Ovary (tissue), 9 donors: ENCODE data around the gene ADCY6. TPM values are rescaled to one million over a fixed set of nuclear protein-coding genes. Genes with fewer than 3 reads are reported as not detected.

Experiments
- DNase-seq, 5 donors: peaks; one replicate each; pipeline ENCODE4 v3.0.0-alpha.2; 2019 to 2020
- H3K27ac ChIP-seq, 2 donors: fragments of 200-600 bp; one replicate each; pipeline versions ENCODE4 v1.5.1 to v1.8.0; 2019 to 2022
- H3K27me3 ChIP-seq: fragments of 200-600 bp; one replicate; pipeline ENCODE4 v1.8.0; 2022
- H3K36me3 ChIP-seq: fragments of 200-600 bp; sonication (generic); one replicate; pipeline ENCODE4 v1.5.1; 2019
- H3K4me1 ChIP-seq: one replicate; pipeline ENCODE4 v1.8.1; 2013; ENCODE audit warnings: mild to moderate bottlenecking, moderate library complexity; ENCODE audit not compliant: insufficient read depth
- H3K4me3 ChIP-seq: fragments of 200-600 bp; sonication (generic); one replicate; pipeline ENCODE4 v1.5.1; 2017
- H3K9me3 ChIP-seq, 2 donors: fragments of 200-600 bp in 1 of 2; sonication (generic) in 1 of 2; one replicate each; pipeline versions ENCODE4 v1.5.1 to v1.8.1; 2013 to 2019; ENCODE audit warnings: mild to moderate bottlenecking in 1 of 2, moderate library complexity in 1 of 2
- EP300 ChIP-seq: sonication (generic); formaldehyde crosslinking; IDR thresholded peaks from one replicate; pipeline ENCODE4 v1.6.1; 2017; ENCODE audit warnings: antibody characterized with exemption
- POLR2A ChIP-seq: fragments of 450-650 bp; IDR thresholded peaks from one replicate; pipeline ENCODE4 v1.6.1; 2017; ENCODE audit warnings: antibody characterized with exemption, mild to moderate bottlenecking, moderate library complexity
- WGBS, 3 donors: extraction: QIAGEN DNeasy Blood & Tissue Kit in 1 of 3; methylation state at CpG; one replicate each; pipeline versions ENCODE4 v1.1.5 to v1.1.7; 2013 to 2017; 5-methylcytosine and 5-hydroxymethylcytosine counted together
- intact Hi-C, 4 donors: fragments of 100-400 bp; cut with DNase I; formaldehyde crosslinking; loops; one replicate each; pipeline versions ENCODE4 v1.11.0 to v1.15.1; 2022 to 2023
- polyA plus RNA-seq, 2 donors: library from polyadenylated mRNA; stranded (reverse); fragments of 200-250 nt in 1 of 2; fragments of 350-450 nt in 1 of 2; fragmentation: Illumina TruSeq in 1 of 2; extraction: RNeasy Lipid Tissue Mini Kit (QIAGEN cat#74804) in 1 of 2; gene quantifications; one replicate each; pipeline ENCODE4 v1.2.3, GENCODE V29; 2013 to 2014
- total RNA-seq, 7 donors: library from RNA; depleted of rRNA in 2 of 7; stranded (reverse); fragments of >200 nt in 2 of 7; fragmentation: NEBNext Ultra II Directional in 3 of 7; extraction: Animal tissue kit (Norgen Biotek cat#: 25700) in 3 of 7; gene quantifications; one replicate each; pipeline versions ENCODE4 v1.1.0 to v1.2.4, GENCODE V29; 2016 to 2023
- TF ChIP-seq, protein P1 (sequence below), 3 donors: fragments of 450-650 bp in 2 of 3; fragments of 200-600 bp in 1 of 3; IDR thresholded peaks; one replicate each; pipeline versions ENCODE4 v1.5.1 to v1.8.0; 2016 to 2022; ENCODE audit warnings: antibody characterized with exemption in 3 of 3, mild to moderate bottlenecking in 1 of 3
- donor health status: DM: no; HTN: no; CAD: no; lungs with moderate emphysema.
- donor health status: DM: no; HTN: no; CAD: no.
- donor health status: Bipolar disorder and iron deficiency.
- donor health status: DM: yes; HTN: yes; CAD: no.
- donor health status: DM: no; HTN: no; CAD: no.
- donor health status: DM: yes; HTN: yes; CAD: no.

Gene ADCY6
- total and polyA plus RNA-seq, 9 donors = 14.8 to 83.3 (median 40.6) TPM

DNA sequence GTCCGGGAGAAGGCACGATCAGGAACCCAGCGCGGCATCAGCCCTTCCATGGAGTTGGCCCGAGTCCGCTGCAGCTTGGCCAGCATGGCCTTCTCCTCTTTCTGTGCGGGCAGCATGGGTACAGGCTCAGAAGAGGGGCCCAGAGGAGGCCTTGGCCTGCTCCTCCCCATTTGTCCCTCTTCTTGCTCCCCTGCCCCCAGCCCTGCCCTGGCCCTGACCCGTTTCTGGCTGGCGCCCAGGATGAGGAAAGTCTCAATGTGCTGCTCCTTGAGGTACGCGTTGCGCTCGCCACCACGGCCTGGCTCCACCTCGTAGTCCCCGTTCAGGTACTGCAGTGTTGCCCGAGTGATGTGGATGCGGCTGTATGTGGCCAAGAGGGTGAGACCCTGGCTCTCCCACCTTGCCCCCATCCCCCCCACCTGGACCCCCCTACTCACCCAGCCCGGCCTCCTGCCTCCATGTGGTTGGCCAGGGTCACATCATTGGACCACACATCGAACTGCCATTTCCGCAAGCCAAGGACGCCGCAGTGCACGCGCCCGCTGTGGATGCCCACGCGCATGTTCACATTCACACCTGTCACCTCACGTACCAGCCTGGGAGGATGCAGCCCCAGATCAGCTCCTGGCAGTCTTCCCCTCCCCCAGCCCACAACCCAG, 12.8 kb downstream of the ADCY6 start:
- Histone ChIP-seq H3K27ac (no peak overlapping the region), H3K4me3 (no peak overlapping the region), H3K4me1 (peaks cover 15% of the 10 kb centered on the region), H3K9me3 (no peaks in the 10 kb centered on the region), H3K36me3 (no peaks in the 10 kb centered on the region), H3K27me3 (no peaks in the 10 kb centered on the region)
- TF ChIP-seq EP300 = no peak
- WGBS, 3 donors = 86 to 87% (median 87%) methylated on average over 29 of the region's 29 CpGs
- peak in 1 of 5 donors; percentile 38 for DNase-seq
- intact Hi-C loops = no loop called here

- no peak overlapping the region for H3K27ac ChIP-seq
- TF ChIP-seq, protein P1, sequence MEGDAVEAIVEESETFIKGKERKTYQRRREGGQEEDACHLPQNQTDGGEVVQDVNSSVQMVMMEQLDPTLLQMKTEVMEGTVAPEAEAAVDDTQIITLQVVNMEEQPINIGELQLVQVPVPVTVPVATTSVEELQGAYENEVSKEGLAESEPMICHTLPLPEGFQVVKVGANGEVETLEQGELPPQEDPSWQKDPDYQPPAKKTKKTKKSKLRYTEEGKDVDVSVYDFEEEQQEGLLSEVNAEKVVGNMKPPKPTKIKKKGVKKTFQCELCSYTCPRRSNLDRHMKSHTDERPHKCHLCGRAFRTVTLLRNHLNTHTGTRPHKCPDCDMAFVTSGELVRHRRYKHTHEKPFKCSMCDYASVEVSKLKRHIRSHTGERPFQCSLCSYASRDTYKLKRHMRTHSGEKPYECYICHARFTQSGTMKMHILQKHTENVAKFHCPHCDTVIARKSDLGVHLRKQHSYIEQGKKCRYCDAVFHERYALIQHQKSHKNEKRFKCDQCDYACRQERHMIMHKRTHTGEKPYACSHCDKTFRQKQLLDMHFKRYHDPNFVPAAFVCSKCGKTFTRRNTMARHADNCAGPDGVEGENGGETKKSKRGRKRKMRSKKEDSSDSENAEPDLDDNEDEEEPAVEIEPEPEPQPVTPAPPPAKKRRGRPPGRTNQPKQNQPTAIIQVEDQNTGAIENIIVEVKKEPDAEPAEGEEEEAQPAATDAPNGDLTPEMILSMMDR (IDR thresholded peaks at IDR 0.05) = no peak
- TF ChIP-seq POLR2A (no peak), EP300 (no peak)
- H3K27me3 ChIP-seq = no peaks in the 10 kb centered on the region
- H3K36me3 ChIP-seq = no peaks in the 10 kb centered on the region
- peaks cover 10% of the 10 kb centered on the region for H3K4me1 ChIP-seq
- H3K4me3 ChIP-seq = no peak overlapping the region
- no peak for DNase-seq
- 92 to 94% (median 93%) methylated on average over 8 of the region's 8 CpGs for WGBS, 3 donors
- intact Hi-C loops = no loop called here
- no peaks in the 10 kb centered on the region for H3K9me3 ChIP-seq
Observed at GRCh38 chr12:48775299-48775698, 13.6 kb downstream of the ADCY6 start.

DNA sequence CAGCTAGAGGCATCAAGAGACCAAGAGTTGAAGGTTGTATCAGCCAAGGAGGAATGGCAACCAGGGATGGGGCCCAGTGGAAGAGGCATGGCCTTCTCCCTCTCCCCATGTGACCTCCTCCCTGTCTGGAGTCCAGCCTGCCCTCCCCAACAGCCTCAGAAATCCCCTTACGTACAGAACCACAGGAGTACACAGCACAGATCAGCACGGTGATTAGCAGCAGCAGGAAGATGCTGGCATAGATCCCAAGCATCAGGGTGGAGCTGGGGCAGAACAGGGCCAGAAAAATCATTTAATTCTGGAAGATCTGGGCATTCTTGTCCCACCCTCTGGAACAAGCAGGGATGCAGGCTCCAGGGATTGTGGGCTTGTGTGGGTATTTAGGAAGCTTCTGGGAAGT, 14.4 kb downstream of the ADCY6 start:
- no peaks in the 10 kb centered on the region for H3K9me3 ChIP-seq
- no peak for DNase-seq
- H3K27me3 ChIP-seq = no peaks in the 10 kb centered on the region
- intact Hi-C loops = loop anchor here in 1 of 4 donors (5.0 kb wide), 1 partner anchor 277 kb away; no protein-coding TSS in a partner anchor
- TF ChIP-seq, protein P1 (IDR thresholded peaks at IDR 0.05) = no peak
- no peak for TF ChIP-seq POLR2A
- TF ChIP-seq EP300 = no peak
- 50 to 54% (median 50%) methylated on average over 2 of the region's 2 CpGs for WGBS, 3 donors
- H3K27ac ChIP-seq = no peak overlapping the region
- no peak overlapping the region for H3K4me3 ChIP-seq
- no peaks in the 10 kb centered on the region for H3K36me3 ChIP-seq
- peaks cover 3% of the 10 kb centered on the region for H3K4me1 ChIP-seq

DNA sequence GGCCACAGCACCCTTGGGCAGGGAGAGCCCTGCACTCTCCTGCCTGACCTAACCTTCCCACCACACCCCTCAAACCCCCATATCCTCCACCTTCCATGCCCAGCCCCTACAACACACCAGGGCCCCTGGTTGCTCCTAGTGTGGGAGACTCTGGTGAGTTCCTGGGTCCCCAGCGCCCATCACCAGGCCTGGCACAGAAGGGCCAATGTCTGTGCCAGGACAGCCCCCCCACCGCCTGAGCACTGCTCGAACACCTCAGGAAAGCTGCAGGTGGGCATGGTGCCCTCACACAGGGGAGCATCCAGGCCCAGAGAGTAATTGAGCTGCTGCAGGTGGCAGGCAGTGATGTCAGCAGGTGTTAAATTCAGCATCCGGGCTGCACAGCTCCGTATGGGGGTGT, 15.2 kb downstream of the ADCY6 start:
- DNase-seq = no peak
- 90 to 92% (median 92%) methylated on average over 5 of the region's 5 CpGs for WGBS, 3 donors
- Histone ChIP-seq H3K36me3 (no peaks in the 10 kb centered on the region), H3K9me3 (no peaks in the 10 kb centered on the region), H3K27ac (no peak overlapping the region), H3K4me3 (no peak overlapping the region), H3K27me3 (no peaks in the 10 kb centered on the region), H3K4me1 (no peaks in the 10 kb centered on the region)
- no peak for TF ChIP-seq POLR2A
- TF ChIP-seq, protein P1 (IDR thresholded peaks at IDR 0.05) = no peak
- no peak for TF ChIP-seq EP300
- intact Hi-C loops = loop anchor here in 1 of 4 donors (5.0 kb wide), 1 partner anchor 276 kb away; no protein-coding TSS in a partner anchor

GRCh38 chr12:48771588-48772112, 17.2 kb downstream of the ADCY6 start:
- Histone ChIP-seq H3K4me3 (no peak overlapping the region), H3K4me1 (peaks cover 9% of the 10 kb centered on the region), H3K36me3 (no peaks in the 10 kb centered on the region), H3K27ac (no peak overlapping the region), H3K9me3 (no peaks in the 10 kb centered on the region), H3K27me3 (no peaks in the 10 kb centered on the region)
- WGBS, 3 donors = 89 to 93% (median 93%) methylated on average over 13 of the region's 13 CpGs
- no peak for DNase-seq
- intact Hi-C loops = loop anchor here in 1 of 4 donors (5.0 kb wide), 1 partner anchor 274 kb away; no protein-coding TSS in a partner anchor
- TF ChIP-seq POLR2A (no peak), EP300 (no peak)
- TF ChIP-seq, protein P1 (IDR thresholded peaks at IDR 0.05) = no peak
